Activated CD4-positive, alpha-beta T cell treated with anti-CD3 and anti-CD28 coated beads, Interleukin-2, amount 10 ng/mL, durations not matched to agents 24 days and 14 days (primary cell): ENCODE results near the gene FSTL5. TPM values are rescaled to one million over a fixed set of nuclear protein-coding genes. Genes with fewer than 3 reads are reported as not detected.

ENCODE experiments used
- DNase-seq: peaks from one replicate; pipeline ENCODE4 v3.0.0; 2022
- H3K27ac Mint-ChIP-seq: one replicate; pipeline ENCODE4 v1.8.0; 2022; ENCODE audit warnings: mild to moderate bottlenecking, mixed read lengths
- H3K27me3 Mint-ChIP-seq: one replicate; pipeline ENCODE4 v1.8.0; 2022; ENCODE audit warnings: mixed read lengths
- H3K36me3 Mint-ChIP-seq: one replicate; pipeline ENCODE4 v1.8.0; 2022; ENCODE audit warnings: low read depth, mild to moderate bottlenecking, mixed read lengths
- H3K4me1 Mint-ChIP-seq: one replicate; pipeline ENCODE4 v1.8.0; 2021; ENCODE audit warnings: mixed read lengths
- H3K4me3 Mint-ChIP-seq: one replicate; pipeline ENCODE4 v1.8.0; 2022; ENCODE audit warnings: mild to moderate bottlenecking, moderate library complexity, mixed read lengths
- H3K9me3 Mint-ChIP-seq: one replicate; pipeline ENCODE4 v1.8.0; 2021; ENCODE audit warnings: mixed read lengths
- intact Hi-C: fragments of 100-400 bp; cut with micrococcal nuclease; formaldehyde crosslinking; loops from one replicate; pipeline ENCODE4 v1.15.1; 2023
- total RNA-seq: library from RNA; stranded (reverse); gene quantifications from 2 replicates; pipeline ENCODE4 v1.2.3, GENCODE V29; 2022

The FSTL5 gene
- total RNA-seq, 1 donor from 2014 or later, result not detected

DNA sequence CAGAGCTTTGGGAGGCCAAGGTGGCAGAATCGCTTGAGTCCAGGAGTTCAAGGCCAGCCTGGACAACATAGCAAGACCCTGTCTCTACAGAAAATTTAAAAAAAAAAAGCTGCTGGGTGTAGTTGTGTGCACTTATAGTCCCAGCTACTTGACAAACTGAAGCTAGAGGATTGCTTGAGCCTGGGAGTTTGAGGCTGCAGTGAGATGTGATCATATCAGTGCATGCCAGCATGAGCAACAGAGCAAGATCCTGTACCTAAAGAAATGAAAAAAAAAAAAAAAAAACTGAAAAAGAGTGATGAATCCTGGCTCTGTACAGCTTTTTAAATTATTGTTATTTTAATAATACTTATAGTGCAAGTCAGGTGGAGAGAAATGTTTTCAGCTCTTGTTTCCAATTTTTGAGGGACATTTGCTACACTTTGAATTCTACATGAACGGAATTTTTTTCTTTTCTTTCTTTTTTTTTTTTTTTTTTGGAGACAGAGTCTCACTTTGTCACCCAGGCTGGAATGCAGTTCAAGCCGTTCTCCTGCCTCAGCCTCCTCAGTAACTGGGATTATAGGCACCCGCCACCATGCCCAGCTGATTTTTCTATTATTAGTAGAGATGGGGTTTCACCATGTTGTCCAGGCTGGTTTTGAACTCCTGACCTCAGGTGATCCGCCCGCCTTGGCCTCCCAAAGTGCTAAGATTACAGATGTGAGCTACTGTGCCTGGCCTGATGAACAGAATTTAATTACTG, 215.6 kb downstream of the FSTL5 start:
- H3K27ac Mint-ChIP-seq, result no peak overlapping the region
- intact Hi-C loops, result no loop called here
- no peaks in the 10 kb centered on the region for H3K27me3 Mint-ChIP-seq
- no peak for DNase-seq
- no peaks in the 10 kb centered on the region for H3K9me3 Mint-ChIP-seq
- no peaks in the 10 kb centered on the region for H3K4me1 Mint-ChIP-seq
- H3K4me3 Mint-ChIP-seq, result no peak overlapping the region
- no peaks in the 10 kb centered on the region for H3K36me3 Mint-ChIP-seq

DNA sequence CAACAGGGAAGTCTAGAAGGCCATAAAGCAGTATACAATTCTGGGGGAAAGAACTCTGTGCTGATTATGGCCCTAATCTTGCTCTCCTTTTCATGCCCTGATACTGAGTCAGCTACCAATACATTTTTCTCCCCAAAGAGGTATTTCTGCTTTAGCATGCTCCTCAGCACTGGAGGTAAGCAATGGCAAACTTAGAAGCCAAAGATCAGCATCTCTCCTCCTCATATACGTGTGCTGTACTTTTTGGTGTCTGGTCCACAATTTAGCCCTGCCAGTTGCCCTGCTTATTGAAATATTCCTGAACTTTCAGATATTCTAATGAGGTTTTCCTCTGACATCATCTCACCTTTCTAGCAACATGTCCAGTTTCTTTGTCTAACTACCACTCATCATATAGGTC, 226.2 kb downstream of the FSTL5 start:
- Mint-ChIP-seq H3K27ac (no peak overlapping the region), H3K9me3 (no peaks in the 10 kb centered on the region), H3K4me1 (no peaks in the 10 kb centered on the region), H3K36me3 (no peaks in the 10 kb centered on the region), H3K27me3 (no peaks in the 10 kb centered on the region), H3K4me3 (no peak overlapping the region)
- intact Hi-C loops, result no loop called here
- no peak for DNase-seq

DNA sequence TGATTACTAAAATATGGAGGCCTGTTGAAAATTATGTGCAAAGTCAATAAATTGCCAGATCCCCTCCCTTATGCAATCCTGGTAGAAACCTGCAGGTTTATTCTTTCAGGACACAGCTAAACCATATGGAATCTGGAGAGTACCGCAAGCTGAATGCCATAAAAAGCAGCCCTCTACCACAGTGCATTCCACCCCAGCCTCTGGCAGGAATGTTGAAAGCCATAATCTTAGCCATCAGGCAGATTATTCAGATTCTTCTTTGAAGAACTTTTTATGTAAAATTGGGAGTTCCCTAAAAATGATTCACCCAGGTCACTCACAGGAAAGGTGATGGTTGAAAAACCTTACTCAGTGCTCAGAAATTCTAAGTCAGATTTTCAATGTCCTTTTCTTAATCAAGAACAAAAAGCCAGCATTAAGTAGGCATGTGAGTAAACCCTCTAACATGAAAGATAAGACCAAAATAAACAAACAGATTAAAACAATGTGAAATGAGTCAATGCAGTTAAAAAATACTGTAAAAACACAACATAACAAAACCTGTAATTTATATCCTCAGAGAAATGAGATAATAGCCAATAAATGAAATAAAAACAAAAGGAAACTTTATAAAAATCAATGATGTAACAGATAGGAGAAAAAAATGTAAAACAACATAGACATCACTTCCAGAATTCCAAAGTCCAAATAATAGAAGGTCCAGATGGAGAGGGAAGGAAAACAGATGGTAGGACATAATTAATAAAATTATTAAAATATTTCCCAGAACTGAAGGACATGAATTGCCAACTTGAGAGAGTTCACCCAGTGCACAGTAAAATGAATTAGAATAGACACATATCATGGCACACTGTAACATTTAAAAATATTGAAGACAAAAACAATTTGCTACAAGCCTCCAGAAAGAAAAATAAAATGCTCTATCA, 226.9 kb downstream of the FSTL5 start:
- no peak for DNase-seq
- H3K36me3 Mint-ChIP-seq, result no peaks in the 10 kb centered on the region
- no peak overlapping the region for H3K27ac Mint-ChIP-seq
- no peak overlapping the region for H3K4me3 Mint-ChIP-seq
- H3K27me3 Mint-ChIP-seq, result no peaks in the 10 kb centered on the region
- no peaks in the 10 kb centered on the region for H3K9me3 Mint-ChIP-seq
- intact Hi-C loops, result no loop called here
- H3K4me1 Mint-ChIP-seq, result no peaks in the 10 kb centered on the region

DNA sequence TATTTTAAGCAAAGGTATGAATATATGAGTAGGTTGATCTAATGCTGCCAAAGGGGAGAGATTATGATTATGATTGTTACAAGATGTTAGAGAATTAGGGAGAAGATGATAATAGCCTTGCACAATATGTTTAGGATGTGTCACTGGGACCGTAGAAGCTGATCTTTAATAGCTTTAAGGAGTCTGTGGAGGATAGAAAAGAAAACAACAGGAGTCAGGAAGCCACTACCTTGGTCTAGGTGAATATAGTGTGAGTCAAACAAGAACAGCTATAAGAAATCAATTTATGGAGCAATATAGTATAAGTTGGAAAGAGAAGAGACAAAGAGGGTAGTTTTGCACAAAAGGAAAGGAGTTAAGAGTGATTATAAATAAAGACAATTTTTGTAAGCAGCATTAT, 232.7 kb downstream of the FSTL5 start:
- Mint-ChIP-seq H3K9me3 (no peaks in the 10 kb centered on the region), H3K27me3 (no peaks in the 10 kb centered on the region), H3K4me1 (no peaks in the 10 kb centered on the region), H3K27ac (no peak overlapping the region), H3K4me3 (no peak overlapping the region), H3K36me3 (no peaks in the 10 kb centered on the region)
- intact Hi-C loops, result no loop called here
- DNase-seq, result no peak

DNA sequence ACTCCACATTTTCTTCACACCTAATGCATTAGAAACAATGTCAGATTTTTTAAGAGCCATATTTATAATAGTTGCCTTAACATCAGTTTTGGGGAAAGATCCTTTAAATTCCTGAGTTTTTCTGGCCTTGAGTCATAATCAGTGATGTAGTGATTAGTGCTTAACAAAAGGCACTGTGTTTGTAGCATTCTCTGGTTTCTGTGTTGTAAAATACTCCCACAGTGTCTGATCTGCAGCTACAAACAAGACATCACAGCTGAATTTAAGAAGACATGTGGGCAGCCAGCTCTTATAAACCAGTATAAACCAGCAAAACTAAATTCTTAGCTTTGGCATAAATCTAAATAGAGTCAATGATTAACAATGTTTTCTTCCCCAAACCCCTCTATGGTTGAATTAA, 233.8 kb downstream of the FSTL5 start:
- H3K9me3 Mint-ChIP-seq, result no peaks in the 10 kb centered on the region
- H3K27me3 Mint-ChIP-seq, result no peaks in the 10 kb centered on the region
- no peak for DNase-seq
- no peaks in the 10 kb centered on the region for H3K4me1 Mint-ChIP-seq
- H3K36me3 Mint-ChIP-seq, result no peaks in the 10 kb centered on the region
- no peak overlapping the region for H3K4me3 Mint-ChIP-seq
- no peak overlapping the region for H3K27ac Mint-ChIP-seq
- intact Hi-C loops, result no loop called here

DNA sequence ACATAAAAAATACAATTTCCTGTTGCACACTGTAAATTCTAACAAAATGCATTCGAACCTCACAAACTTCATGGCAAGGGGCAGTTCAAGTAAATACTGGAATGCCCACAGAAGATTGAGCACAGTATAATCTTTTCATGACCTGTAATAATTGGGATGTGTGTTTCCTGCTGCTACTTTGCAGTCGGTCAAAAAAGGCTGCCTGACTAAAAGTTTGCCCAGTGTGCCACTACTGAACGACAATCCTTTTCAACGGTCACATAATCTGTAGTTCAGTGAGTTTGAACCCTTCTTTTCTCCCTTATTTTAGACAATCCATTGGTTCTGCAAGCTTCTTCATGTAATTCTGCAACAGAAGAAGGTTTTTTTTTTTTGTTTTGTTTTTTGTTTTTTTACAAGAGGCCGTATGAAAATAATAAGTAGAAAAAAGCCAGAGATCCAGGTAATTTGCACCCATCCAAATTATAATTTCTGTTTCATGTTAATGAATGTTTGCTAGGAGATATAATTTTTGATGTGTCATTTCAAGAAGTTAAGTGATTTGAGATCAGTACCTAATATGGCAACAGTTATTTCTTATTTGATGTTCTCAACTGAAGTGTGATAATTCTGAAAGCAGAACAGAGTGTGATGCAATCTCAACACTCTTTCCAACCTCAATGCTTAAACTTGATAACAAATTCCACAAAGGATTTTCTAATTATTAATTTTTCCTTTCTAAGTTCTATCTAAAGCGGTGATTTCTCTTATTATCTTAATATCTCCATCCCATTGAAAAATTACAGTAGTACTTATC, 237.6 kb downstream of the FSTL5 start:
- Mint-ChIP-seq H3K36me3 (no peaks in the 10 kb centered on the region), H3K27me3 (no peaks in the 10 kb centered on the region), H3K27ac (no peak overlapping the region), H3K9me3 (no peaks in the 10 kb centered on the region), H3K4me3 (no peak overlapping the region), H3K4me1 (no peaks in the 10 kb centered on the region)
- intact Hi-C loops, result no loop called here
- DNase-seq, result no peak

DNA sequence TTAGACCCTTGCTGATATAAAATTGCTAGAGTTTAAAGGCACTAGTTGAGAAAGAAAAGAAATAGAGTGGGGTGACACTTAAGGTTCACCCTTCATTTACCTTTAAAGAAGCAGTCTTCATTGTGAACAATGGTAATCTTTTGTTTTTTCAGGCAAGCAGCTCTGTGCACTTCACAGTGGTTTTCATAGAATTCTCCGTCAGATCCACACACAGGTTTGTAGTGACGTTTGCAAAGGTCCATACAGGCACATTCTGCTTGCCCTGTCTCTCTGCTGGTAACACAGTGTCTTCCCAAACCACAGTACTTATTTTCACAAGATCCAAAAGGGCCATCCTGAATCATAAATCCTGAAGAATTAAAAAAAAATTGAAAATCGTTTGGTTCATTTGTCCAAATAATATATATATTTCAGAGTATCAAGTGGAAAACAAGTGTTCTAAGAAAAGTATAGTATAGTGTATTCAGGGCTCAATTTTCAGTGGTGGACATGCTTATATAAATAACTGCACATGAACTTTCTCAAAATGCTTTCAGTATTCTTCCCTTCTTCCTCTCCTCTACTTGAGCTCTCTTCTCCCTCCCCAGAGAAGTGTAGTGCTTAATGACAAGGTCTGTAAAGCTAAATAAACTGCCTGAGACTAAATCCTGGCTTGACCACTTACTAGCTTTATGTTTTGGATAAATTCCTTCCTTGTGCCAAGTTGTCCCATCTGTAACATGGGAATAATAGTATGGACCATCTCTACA, 243.3 kb downstream of the FSTL5 start:
- Mint-ChIP-seq H3K4me3 (no peak overlapping the region), H3K9me3 (no peaks in the 10 kb centered on the region), H3K27me3 (no peaks in the 10 kb centered on the region), H3K4me1 (no peaks in the 10 kb centered on the region), H3K36me3 (no peaks in the 10 kb centered on the region), H3K27ac (no peak overlapping the region)
- intact Hi-C loops, result no loop called here
- no peak for DNase-seq

DNA sequence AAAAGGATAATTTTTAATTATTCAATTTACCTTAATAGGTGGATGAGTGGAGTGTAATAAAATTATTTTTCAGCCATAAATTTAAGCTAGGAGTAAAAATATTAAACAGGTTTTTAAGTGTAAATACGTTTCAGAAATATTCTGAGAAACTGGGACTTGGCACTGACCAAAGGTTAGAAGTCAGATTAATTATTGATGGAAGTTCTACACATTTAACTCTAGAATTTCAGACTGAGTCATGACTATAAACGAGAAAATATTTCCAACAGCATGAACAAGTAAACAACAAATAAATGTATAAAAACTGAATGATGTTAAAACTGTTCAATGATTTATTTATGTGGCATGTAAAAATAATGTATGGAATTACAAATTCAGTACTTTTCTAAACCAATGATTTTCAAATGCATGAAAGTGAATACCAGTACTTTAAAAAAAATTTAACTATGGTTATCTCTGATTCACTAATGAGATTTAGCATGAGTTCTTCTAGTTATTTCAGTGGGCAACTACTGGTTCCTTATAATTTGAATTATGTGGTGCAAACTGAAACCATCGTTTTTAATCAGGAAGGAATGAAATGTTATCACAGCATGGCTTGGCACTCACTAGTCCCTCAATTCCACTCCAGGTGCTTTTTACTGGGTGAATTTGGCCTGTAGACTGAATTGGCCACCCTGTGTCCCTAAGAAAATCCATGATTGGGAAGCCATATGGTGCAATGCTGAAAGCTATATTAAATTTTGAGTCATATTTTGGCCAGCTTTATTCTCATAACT, 244.2 kb downstream of the FSTL5 start:
- Mint-ChIP-seq H3K4me3 (no peak overlapping the region), H3K9me3 (no peaks in the 10 kb centered on the region), H3K27ac (no peak overlapping the region), H3K4me1 (no peaks in the 10 kb centered on the region), H3K36me3 (no peaks in the 10 kb centered on the region), H3K27me3 (no peaks in the 10 kb centered on the region)
- no peak for DNase-seq
- intact Hi-C loops, result no loop called here

DNA sequence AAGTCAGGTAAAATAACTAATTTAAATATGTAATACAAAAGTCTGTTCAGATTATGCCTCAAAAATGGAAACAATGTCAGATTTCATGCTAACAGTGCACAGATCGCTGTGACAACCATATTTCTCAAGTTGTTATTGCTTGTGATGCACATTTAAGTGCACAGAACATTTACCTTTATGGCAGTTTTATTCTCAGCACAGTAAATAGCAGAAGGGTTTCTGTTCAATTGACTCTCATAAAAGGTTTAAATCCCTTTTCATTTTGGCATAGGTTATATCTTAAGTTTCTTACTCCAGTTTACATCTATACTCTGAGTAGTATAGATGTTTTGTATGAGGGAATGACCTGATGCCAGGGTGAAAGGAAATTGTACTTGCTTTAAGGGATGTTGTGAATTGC, 247.8 kb downstream of the FSTL5 start:
- Mint-ChIP-seq H3K4me3 (no peak overlapping the region), H3K27me3 (no peaks in the 10 kb centered on the region), H3K36me3 (no peaks in the 10 kb centered on the region), H3K27ac (no peak overlapping the region), H3K9me3 (no peaks in the 10 kb centered on the region), H3K4me1 (no peaks in the 10 kb centered on the region)
- intact Hi-C loops, result no loop called here
- no peak for DNase-seq

DNA sequence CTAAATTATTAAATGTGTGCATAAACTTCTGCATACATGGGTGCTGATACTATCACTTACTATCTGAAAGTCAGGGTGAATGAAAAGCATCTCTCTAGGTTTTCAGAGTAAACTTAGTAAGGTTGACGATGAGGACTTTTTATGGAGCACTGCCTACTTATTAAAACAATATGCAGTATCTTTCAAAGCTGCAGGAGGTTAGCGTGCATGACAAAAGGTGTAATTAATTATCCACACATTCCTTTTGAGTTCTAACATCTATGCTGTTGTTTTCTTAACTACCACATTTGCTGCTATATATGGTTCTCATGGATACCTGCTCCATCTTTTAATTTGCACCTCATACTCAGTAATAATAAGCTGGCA, 256.2 kb downstream of the FSTL5 start:
- H3K4me1 Mint-ChIP-seq, result no peaks in the 10 kb centered on the region
- H3K4me3 Mint-ChIP-seq, result no peak overlapping the region
- no peak for DNase-seq
- intact Hi-C loops, result no loop called here
- H3K27ac Mint-ChIP-seq, result no peak overlapping the region
- H3K36me3 Mint-ChIP-seq, result no peaks in the 10 kb centered on the region
- H3K27me3 Mint-ChIP-seq, result no peaks in the 10 kb centered on the region
- H3K9me3 Mint-ChIP-seq, result no peaks in the 10 kb centered on the region

DNA sequence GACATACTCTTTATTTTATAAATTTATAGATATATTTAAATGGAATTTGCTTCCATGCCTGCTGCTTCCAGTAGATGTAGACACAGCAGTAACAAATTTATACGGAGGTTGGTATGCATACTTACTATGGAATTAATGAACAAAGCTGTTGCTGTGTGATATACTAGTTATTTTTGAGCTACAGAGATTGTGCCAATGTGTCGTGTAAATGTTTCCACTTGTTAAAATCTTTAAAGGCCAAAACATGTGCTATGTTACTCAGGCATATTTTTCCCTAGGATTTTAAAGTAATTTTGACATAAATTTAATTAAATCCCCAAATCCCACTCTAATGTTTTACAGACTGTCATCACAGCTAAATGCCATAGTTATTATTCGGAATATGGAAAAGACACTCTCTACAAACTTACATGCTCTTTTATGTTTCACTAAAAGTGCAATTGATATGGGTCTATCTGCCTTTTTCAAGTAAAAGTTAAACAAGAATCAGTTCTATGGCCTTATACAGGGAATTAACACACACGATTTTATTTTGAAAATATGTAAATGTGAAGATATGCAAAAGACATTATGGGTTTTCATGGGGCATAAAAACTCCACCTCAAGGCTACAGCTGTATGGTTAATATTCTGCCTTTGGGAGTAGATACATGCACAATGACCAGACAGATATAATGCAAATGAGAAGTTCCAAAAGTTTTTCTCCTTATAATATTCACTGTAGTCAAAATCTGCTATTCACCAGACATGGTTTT, 256.8 kb downstream of the FSTL5 start:
- Mint-ChIP-seq H3K36me3 (no peaks in the 10 kb centered on the region), H3K27me3 (no peaks in the 10 kb centered on the region), H3K9me3 (no peaks in the 10 kb centered on the region), H3K27ac (no peak overlapping the region), H3K4me1 (no peaks in the 10 kb centered on the region), H3K4me3 (no peak overlapping the region)
- intact Hi-C loops, result no loop called here
- DNase-seq, result no peak

DNA sequence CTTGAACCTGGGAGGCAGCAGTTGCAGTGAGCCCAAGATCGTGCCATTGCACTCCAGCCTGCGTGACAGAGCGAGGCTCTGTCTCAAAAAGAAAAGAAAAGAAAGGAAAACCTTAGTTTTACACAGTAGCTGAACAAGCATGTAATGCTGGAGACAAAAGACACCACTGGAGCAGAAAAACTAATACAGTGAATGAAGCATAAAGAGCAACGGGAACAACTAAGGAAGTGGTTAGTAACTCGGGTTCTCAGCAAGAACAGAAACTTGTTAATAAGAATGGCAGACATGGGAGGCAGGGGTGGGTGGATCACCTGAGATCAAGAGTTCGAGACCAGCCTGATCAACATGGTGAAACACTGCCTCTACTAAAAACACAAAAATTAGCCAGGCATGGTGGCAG, 263.7 kb downstream of the FSTL5 start:
- intact Hi-C loops, result no loop called here
- DNase-seq, result no peak
- no peaks in the 10 kb centered on the region for H3K36me3 Mint-ChIP-seq
- no peaks in the 10 kb centered on the region for H3K4me1 Mint-ChIP-seq
- H3K9me3 Mint-ChIP-seq, result no peaks in the 10 kb centered on the region
- H3K27ac Mint-ChIP-seq, result no peak overlapping the region
- H3K27me3 Mint-ChIP-seq, result no peaks in the 10 kb centered on the region
- H3K4me3 Mint-ChIP-seq, result no peak overlapping the region
